ENCODE measurements around the gene COL20A1. TPM values are rescaled to one million over a fixed set of nuclear protein-coding genes. Genes with fewer than 3 reads are reported as not detected.

Gene COL20A1
- total RNA-seq, 1 donor from 2014 or later: not detected

DNA sequence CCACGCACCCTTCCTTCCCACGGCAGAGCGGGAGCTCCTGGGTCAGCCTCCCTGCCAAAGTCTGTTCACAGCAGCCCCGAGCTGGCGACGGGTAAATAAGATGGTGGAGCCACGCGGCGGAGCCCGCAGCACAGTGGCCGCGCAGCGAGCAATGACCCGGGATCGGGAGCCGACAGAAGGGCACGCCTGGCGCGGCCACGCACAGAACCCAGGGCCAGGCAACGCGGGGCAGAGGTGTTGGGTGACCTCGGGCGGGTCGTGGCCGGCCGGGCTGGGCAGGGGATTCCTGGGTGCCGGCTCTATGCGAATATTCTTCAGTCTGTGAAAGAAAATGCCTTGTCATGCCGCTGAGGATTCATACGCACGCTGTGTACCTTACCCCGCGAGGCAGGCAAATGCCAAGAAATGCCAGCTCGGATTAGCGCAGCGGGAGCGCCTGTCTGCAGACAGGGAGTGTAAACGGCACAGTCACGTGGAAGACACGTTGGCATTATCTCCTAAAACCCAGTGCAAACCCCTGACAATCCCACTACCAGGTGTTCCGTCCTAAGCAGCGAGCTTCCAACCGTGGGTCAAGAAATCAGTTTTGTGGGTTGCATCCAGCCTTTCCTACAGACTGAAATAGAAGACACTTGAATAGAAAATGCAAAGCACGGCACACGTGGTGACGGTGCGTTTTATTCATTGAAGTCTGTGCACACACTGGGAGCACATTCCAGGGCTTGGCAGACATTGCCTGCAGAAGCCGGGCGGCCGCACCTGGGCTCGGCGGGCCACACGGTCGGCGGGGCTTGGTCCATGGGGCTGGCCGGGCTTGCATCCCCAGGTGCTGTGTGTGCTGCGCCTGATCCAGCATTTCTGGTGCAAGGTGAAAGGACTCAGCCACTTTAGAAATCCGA is 49.8 kb downstream of the COL20A1 start:
- Mint-ChIP-seq H3K36me3 (ENCODE audit: unreplicated experiment) (no peaks in the 10 kb centered on the region), H3K4me3 (ENCODE audit: unreplicated experiment) (no peak overlapping the region), H3K9me3 (ENCODE audit: unreplicated experiment) (no peaks in the 10 kb centered on the region), H3K27me3 (ENCODE audit: unreplicated experiment) (peaks cover 37% of the 10 kb centered on the region), H3K4me1 (ENCODE audit: unreplicated experiment) (peaks cover 7% of the 10 kb centered on the region), H3K27ac (ENCODE audit: unreplicated experiment) (no peak overlapping the region)
- TF ChIP-seq, protein P1, sequence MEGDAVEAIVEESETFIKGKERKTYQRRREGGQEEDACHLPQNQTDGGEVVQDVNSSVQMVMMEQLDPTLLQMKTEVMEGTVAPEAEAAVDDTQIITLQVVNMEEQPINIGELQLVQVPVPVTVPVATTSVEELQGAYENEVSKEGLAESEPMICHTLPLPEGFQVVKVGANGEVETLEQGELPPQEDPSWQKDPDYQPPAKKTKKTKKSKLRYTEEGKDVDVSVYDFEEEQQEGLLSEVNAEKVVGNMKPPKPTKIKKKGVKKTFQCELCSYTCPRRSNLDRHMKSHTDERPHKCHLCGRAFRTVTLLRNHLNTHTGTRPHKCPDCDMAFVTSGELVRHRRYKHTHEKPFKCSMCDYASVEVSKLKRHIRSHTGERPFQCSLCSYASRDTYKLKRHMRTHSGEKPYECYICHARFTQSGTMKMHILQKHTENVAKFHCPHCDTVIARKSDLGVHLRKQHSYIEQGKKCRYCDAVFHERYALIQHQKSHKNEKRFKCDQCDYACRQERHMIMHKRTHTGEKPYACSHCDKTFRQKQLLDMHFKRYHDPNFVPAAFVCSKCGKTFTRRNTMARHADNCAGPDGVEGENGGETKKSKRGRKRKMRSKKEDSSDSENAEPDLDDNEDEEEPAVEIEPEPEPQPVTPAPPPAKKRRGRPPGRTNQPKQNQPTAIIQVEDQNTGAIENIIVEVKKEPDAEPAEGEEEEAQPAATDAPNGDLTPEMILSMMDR (IDR thresholded peaks at IDR 0.05): no peak
- DNase-seq (ENCODE audit: extremely low spot score, unreplicated experiment): no peak

DNA sequence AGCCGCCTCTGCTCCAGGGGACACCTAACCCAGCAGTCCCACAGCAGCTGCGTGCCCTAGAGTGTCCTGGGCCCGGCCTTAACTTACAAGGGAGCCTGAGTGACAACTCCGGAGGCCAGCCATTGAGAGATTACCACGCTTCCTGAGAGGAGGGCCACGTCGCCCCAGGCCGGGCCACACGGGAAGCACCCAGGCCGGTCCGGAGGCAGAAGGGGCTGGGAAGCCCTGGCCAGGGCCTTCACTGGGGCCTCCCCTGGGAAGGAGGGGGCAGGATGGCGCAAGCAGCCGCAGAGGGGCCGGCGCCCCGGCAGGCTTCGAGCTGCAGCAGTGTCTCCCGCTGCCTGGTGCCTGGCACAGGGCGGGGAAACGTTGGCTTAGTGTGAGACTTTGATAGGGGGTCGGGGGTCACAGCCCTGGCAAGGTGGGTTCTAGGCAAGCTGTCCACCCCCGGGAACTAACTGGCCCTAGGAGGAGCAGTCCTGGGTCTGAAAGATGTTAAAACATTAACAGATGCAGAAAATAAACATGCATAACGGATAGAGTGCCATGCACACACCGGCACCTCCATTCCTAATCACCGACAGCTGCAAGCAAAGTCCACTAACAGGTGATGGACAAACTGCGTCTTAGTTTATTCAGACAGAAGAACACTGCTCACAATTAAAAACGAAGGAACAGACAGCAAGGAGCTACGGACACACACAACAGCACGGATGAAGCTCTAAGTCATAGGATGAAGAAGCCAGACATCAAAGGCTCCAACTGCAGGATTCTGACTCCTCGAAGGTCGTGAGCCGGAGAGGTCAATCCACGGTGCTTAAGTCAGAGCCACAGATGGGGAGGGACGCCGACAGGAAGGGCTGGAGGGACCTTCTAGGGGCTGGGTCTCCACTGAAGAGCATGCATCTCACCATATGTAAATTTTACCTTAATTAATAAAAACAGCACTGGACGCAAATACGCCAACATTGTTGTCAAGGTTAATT is 50.8 kb downstream of the COL20A1 start:
- no peaks in the 10 kb centered on the region for H3K9me3 Mint-ChIP-seq (ENCODE audit: unreplicated experiment)
- no peaks in the 10 kb centered on the region for H3K36me3 Mint-ChIP-seq (ENCODE audit: unreplicated experiment)
- H3K27me3 Mint-ChIP-seq (ENCODE audit: unreplicated experiment): peaks cover 29% of the 10 kb centered on the region
- H3K4me1 Mint-ChIP-seq (ENCODE audit: unreplicated experiment): no peaks in the 10 kb centered on the region
- no peak overlapping the region for H3K27ac Mint-ChIP-seq (ENCODE audit: unreplicated experiment)
- TF ChIP-seq, protein P1 (IDR thresholded peaks at IDR 0.05): no peak
- H3K4me3 Mint-ChIP-seq (ENCODE audit: unreplicated experiment): no peak overlapping the region
- no peak for DNase-seq (ENCODE audit: extremely low spot score, unreplicated experiment)

DNA sequence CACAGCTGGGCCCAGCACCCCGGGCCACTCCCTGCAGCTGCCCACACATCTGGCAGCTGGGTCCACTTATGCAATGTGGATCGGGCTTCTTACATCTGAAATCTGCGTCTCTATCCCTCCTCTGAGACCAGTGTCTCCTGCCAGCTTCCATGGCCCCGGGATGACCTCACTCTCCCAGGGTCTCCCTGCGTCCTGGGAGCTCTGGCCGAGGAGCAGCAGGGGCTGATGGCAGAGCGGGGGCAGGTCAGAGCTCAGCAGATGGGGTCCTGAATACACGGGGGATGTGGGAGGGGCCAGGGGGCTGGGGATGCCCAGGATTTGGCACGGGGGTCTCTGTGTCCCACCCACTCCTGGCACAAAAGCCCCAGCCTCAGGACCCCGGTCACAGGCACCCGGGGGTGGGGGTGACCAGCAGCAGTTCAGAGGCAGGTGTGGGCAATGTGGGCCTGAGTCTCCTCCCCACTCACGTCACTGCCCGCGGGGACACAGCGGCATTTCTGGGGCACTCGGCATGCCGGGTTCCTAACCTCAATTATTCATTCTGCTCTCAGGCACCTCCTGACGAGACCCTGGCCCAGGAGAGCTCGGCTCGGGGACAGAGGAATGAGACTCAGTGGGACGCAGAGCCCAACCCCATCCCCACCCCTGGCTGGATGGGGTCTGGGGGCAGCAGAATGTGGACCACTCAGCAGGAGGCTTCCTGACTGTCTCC is 51.8 kb downstream of the COL20A1 start:
- Mint-ChIP-seq H3K27me3 (ENCODE audit: unreplicated experiment) (peaks cover 23% of the 10 kb centered on the region), H3K36me3 (ENCODE audit: unreplicated experiment) (no peaks in the 10 kb centered on the region), H3K9me3 (ENCODE audit: unreplicated experiment) (no peaks in the 10 kb centered on the region), H3K4me3 (ENCODE audit: unreplicated experiment) (no peak overlapping the region), H3K27ac (ENCODE audit: unreplicated experiment) (no peak overlapping the region), H3K4me1 (ENCODE audit: unreplicated experiment) (no peaks in the 10 kb centered on the region)
- TF ChIP-seq, protein P1 (IDR thresholded peaks at IDR 0.05): no peak
- DNase-seq (ENCODE audit: extremely low spot score, unreplicated experiment): no peak

DNA sequence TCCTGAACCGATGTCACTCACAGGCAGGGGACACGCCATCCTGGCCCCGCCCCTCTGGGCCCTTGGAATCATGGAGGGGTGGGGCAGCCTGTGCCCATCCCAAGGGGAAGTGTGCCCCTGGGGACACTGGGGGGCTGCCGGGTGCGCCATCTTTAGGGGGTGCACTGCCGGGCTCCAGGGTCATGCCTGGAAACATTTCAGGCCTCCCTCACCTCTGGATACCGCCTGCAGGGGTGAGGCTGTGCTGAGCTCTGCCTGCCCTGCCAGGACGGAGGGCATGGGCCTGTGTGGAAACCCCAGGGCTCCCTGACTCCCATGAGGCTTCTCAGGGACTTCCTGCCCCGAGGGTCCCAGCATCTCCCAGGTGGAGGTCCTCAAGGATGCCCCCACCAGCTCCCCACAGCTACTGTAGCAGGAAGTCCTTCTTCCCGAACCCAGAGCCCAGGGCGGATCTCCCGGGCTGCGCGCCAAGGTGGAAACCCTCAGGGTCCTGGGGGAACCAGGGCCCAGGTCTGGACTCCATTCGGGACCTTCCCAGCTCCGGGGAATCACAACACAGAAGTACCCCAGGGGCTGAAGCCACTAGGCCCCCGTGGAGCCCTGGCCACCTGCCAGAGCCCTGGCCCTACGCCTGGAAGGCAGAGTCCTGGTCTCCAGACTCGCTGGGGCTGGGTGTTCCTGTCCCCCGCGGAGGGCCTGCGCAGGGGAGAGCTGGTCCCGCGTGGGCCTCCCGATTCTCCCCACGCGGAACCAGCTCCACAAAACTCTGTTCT is 52.5 kb downstream of the COL20A1 start:
- TF ChIP-seq, protein P1 (IDR thresholded peaks at IDR 0.05): no peak
- Mint-ChIP-seq H3K9me3 (ENCODE audit: unreplicated experiment) (no peaks in the 10 kb centered on the region), H3K36me3 (ENCODE audit: unreplicated experiment) (no peaks in the 10 kb centered on the region), H3K4me1 (ENCODE audit: unreplicated experiment) (no peaks in the 10 kb centered on the region), H3K27ac (ENCODE audit: unreplicated experiment) (no peak overlapping the region), H3K4me3 (ENCODE audit: unreplicated experiment) (no peak overlapping the region), H3K27me3 (ENCODE audit: unreplicated experiment) (peaks cover 23% of the 10 kb centered on the region)
- DNase-seq (ENCODE audit: extremely low spot score, unreplicated experiment): no peak

Data from osteocyte (in vitro differentiated cells).